Measurements from ENCODE around the gene CACNA2D3.

The CACNA2D3 gene

GRCh38 chr3:54988838-54989630 lies 866.7 kb downstream of the CACNA2D3 start:
- DNase-seq: no peak

- DNase-seq: no peak
These were observed 871.8 kb downstream of the CACNA2D3 start for GRCh38 chr3:54994111-54994513.

- DNase-seq: no peak
These were observed 876.8 kb downstream of the CACNA2D3 start for GRCh38 chr3:54999159-54999558.

DNA sequence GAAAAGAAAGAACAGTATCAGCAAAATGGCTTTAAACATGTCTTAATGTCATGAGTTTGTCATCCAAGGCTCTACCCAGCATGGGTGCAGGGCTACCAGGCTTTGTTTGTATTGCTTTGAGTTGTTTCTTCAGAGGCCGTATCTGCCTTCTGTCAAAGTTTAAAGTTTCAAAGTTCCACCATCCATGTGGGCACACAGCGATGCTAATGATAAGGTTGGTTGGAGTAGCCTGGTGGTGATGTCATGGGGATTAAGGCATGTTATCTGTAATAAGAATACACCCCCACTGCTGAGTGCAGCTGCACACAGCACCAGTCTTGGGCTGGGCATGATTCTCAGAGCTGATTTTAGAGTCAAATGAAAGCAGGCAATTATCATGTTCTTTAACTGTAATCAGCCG lies 877.5 kb downstream of the CACNA2D3 start:
- no peak for DNase-seq

GRCh38 chr3:55000546-55000945 lies 878.2 kb downstream of the CACNA2D3 start:
- DNase-seq: peak; percentile 4

GRCh38 chr3:55000953-55001352 lies 878.6 kb downstream of the CACNA2D3 start:
- DNase-seq: no peak

- no peak for DNase-seq
These were observed 880.1 kb downstream of the CACNA2D3 start for GRCh38 chr3:55002416-55002930.

- no peak for DNase-seq
These were observed 883.9 kb downstream of the CACNA2D3 start for GRCh38 chr3:55006244-55006676.

GRCh38 chr3:55007971-55008370 lies 885.6 kb downstream of the CACNA2D3 start:
- DNase-seq: no peak

DNA sequence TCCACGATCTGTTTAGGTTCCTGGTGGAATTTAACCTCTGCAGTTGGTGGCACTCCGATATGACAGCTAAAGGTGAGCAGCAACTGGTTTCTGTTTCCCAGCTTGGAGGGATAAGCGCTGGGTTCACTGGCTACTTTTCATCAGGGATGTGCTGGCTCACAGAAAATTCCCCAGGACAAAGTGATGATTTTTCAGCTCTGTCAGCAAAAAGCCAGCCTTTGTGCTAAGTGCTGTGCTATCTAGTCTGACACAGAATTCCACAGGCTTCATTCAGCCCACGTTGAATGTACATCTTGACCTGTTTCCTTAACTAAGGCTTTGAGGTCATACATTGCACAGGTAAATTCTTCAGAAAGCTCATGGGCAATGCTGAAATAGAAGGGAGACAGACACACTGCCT lies 887.0 kb downstream of the CACNA2D3 start:
- DNase-seq: no peak

GRCh38 chr3:55012091-55012490 lies 889.7 kb downstream of the CACNA2D3 start:
- DNase-seq: no peak

GRCh38 chr3:55013145-55013925 lies 891.0 kb downstream of the CACNA2D3 start:
- DNase-seq: no peak

DNA sequence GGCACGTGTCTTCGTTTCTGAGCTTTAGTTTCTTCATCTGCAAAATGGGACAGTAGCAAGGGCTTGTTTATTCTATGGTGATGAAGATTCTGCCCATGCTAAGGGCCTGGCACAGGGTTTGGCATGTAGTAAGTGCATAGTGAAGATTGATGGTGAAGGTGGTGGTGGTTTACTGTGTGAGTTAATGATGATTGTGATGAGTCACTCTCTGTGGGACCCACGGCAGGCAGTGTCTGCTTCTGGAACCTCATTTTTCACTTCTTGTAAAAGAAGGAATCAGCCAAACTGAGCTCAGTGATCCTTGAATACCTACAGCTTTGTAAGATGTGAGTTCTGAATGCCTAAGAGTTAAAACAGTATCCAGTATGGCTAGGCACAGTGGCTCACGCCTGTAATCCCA lies 891.7 kb downstream of the CACNA2D3 start:
- DNase-seq: no peak

DNA sequence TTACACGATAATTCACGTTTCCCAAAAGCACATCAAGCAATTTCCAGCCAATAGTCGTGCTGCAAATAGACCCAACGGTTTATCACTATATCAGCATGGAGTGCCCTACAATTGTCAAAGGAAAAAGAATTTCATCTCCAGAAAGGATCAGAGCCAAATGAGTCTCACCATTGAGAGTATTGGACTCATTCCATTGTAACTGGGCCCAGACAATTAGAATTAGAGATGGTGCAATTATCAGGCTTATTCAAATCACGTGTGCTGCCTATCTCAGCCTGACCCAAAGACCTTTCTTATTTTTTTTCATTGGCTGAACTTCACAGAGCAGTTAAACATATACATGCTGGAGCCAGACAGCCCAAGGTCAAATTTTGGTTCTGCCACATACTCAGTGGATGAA lies 892.6 kb downstream of the CACNA2D3 start:
- no peak for DNase-seq

- DNase-seq: no peak
These were observed 895.5 kb downstream of the CACNA2D3 start for GRCh38 chr3:55017876-55018275.

DNA sequence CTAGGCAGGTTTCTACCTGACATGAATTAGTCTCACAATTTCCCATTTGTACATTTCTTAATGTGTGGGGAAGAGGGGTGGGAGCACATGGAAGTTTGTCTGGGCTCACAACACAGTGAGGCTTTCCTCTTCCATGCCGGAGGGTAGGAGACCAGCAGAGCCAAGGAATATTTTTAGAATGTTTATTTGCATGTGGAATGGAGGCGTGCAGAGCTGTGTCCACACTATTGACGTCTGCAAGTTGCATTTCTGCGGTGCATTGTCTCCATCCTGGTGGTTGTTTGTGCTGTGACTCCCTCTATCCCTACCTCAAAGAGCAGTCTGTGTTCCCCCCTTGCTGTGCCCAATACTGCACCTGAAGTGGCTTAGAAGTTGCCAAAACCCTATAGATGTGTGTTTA lies 908.6 kb downstream of the CACNA2D3 start:
- DNase-seq: no peak

GRCh38 chr3:55036883-55037577 lies 914.7 kb downstream of the CACNA2D3 start:
- DNase-seq: no peak

- no peak for DNase-seq
These were observed 920.2 kb downstream of the CACNA2D3 start for GRCh38 chr3:55042591-55042990.

GRCh38 chr3:55044486-55044885 lies 922.1 kb downstream of the CACNA2D3 start:
- no peak for DNase-seq

GRCh38 chr3:55059027-55059629 lies 936.8 kb downstream of the CACNA2D3 start:
- DNase-seq: no peak

- peak; percentile 18 for DNase-seq
These were observed 938.8 kb downstream of the CACNA2D3 start for GRCh38 chr3:55060896-55061719.

- DNase-seq: no peak
These were observed 939.3 kb downstream of the CACNA2D3 start for GRCh38 chr3:55061720-55062034.

Data from NCI-H345 (cell line).